HT1080 (cell line): ENCODE data around the gene LMCD1. TPM values are rescaled to one million over a fixed set of nuclear protein-coding genes. Genes with fewer than 3 reads are reported as not detected.

Source experiments
- DNase-seq: peaks from one replicate; pipeline ENCODE4 v3.0.0-alpha.2; 2015; ENCODE audit warnings: low read depth
- total RNA-seq: library from RNA; depleted of rRNA; stranded (reverse); fragments of >200 nt; shearing (Covaris generic); gene quantifications from 2 replicates; pipeline ENCODE4 v1.2.3, GENCODE V29; 2014

Gene LMCD1
- total RNA-seq, 1 experiment from 2014 or later: 6.8 TPM

DNA sequence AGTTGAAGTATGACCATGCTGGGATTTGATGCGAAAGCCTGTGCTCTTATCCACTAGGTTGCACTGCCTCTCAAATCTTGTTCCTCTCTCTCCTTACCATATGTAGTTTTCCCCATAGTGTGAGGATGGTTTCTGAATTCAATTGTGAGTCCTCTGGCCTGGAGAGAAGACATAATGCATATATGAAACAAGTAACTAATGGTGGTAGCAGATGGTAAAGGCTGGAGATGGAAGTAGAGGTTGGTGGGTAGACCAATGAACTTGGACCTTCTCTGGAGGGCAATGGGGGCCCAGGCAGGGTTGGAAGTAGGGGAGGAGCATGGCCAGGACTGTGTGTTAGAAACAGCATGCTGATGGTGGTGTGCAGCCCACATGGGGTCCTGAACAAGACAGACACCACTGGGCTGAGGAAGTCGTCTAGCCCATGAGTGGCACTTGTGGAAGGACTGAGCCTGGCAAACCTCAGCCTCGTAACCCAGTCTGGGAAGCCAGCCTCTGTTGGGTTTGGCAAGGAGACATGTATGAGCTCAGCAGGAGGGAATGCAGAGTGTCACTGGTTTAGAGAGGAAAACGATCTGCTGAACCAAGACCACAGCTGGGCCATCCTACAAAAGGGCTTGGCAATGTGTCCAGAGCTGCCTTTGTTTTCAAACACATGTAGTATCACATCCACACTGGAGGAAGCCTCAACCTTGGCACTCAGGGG lies 18.5 kb upstream of the LMCD1 start:
- peak; percentile 96 for DNase-seq

DNA sequence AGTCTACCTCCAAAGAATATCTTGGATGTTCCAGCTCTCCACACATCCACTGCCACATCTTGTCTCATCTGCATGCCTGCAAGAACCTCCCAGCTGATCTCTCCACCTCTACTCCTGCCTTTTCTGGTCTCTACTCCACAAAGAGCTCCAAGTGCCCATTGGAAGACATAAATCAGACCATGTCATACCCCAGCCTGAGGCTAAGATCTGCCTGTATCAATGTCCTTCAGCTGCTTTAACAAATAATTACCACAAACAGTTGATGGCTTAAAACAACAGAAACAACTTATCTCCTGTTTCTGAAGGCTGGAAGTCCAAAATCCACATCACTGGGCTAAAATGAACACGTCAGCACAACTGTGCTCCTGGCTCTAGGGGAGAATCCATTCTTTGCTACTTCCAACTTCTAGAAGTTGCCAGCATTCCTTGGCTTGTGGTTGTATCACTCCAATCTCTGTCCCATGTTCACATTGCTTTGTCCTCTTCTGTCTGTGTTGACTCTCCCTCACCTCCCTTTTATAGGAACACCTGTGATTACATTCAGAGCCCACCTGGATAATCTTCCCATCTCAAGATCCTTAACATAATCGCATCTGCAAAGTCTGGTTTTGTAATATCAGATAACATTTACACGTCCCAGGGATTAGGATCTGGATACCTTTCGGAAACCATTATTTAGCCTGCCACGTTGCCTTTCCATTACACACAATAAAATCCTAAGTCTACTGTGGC lies 17.0 kb upstream of the LMCD1 start:
- DNase-seq: no peak

GRCh38 chr3:8485141-8485870 lies 16.3 kb upstream of the LMCD1 start:
- no peak for DNase-seq

GRCh38 chr3:8485943-8486342 lies 15.7 kb upstream of the LMCD1 start:
- no peak for DNase-seq

DNA sequence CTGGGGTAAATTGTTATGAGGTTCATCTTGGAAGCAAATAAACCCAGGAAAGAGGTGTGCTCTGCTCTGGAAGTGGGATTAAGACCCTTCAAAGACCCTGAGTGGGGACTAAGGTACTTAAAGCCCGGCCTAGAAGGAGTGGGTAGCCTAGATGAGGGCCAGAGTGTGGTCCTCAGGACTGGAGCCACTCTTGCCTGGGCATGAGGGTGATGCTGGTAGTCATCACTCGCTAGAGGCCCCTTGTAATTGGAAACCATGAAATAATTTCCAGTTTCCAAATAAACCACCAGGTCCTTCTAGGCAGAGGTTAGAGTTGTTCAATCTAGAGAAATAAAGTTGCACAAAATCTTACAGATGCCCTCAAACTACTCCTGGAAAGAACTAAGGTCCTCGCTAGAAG lies 15.2 kb upstream of the LMCD1 start:
- no peak for DNase-seq

DNA sequence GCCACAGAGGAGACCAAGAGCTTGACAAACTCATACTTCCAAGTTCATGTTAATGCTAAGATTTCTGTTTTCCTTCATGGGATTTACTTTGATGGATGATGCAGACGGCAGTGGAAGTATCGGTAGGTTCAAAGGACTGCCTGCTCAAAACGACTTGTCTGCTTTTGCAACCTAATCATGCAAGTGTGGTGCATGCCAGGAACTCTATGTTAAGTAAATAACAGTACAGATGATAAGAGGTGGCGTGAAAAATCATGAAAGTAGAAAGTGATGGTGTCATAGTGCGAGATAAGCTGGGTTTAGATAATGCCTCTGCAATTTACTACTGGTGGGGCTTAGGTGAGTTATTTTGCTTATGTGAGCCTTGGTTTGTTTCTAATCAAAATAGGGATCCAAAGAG lies 14.7 kb upstream of the LMCD1 start:
- DNase-seq: no peak

- DNase-seq: no peak
These were observed 13.2 kb upstream of the LMCD1 start for GRCh38 chr3:8488411-8488810.

DNA sequence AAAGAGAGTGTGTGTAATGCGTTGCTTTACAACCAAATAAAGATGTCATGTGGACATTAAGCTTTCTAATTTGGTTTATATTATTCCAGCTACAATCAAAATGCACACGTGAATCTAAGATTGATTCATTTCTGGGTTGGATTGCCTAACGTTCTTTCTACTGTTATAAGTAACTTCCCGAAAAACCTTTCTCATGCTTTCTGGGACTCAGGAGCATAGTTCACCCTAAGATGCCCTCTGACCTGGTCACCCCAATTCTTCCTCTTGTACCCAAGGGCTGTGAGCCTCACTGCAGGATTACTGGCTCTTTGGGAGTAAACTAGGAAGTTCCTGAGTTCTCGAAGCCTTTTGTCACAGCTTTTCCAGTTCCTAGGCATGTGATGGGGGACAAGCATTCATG lies 12.7 kb upstream of the LMCD1 start:
- no peak for DNase-seq

DNA sequence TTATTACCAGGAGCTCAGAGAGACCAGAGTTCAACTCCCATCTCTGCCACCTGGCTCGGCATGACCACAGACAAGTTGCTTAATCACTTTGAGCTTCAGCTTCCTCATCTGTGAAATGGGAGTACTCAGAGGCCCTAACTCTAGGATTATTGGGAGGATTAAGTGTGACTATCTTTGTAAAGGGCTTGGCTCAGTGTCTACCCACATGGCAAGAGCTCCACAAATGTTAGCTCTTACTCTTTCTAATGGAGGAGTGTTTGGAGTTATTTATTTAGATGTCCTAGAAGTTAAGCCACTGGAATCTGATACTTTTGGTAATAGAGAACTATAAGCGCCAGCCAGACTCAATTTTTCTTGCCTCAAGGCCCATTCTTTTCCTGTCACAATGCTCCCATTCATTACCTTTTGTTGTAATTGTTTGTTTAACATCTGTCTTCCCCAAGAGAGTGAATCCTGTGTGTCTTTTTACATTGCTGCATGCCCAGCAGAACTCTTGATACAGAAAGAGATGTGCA lies 12.3 kb upstream of the LMCD1 start:
- no peak for DNase-seq

- peak; percentile 86 for DNase-seq
These were observed 11.5 kb upstream of the LMCD1 start for GRCh38 chr3:8490079-8490552.

- DNase-seq: no peak
These were observed 10.1 kb upstream of the LMCD1 start for GRCh38 chr3:8491271-8492144.

DNA sequence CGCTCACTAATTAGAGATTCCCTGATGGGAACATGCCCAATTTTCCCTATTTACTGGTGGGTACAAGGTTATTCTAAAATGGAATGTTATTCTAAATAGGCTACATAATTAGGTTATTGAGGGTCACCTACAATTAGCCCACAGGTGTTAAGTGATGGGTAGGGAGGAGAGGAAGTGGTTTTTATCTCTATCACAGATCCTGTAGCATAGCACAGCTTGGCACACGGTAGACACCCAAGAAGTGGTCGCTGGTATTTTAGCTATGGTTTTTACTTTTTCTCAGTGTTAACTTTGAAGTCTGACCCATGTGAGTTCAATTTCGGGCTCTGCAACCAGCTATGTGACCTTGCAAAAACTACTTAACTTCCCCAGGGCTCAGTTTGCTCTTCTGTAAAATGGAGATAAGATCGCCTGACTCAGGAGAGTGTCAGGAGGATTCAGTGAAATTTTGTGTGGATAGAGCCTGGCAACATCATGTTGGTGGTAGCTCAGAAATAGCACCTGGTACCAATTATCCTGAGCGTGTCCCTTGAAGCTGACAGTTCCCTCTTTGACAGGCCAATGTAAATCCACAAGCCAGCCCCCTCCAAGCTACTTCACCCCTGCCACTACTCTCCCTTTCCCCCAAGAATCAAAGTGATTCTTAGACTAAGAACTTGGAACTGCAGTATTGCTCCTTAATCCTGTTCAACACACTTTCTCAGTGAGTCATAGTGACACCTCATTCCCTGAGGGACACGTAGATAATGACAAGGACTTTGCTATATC lies 8.7 kb upstream of the LMCD1 start:
- DNase-seq: peak; percentile 70

DNA sequence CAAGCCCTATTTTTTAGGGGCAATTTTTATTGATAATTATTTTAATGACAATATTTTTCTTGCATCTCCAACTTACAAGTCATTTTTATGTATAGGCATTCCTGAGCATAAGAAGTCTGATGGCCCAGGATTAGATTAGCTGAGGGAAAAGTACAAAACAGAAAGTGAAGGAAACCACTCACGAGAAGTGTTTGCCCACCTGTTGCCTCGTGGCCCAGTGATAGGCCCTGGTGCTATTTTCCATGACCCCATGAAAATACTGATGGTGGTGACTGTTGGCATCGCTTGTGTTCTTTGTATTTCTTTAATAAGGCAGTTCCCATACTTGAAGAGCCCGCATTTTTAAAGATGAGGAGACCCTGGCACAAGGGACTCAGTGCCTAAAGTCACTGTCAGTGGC lies 7.9 kb upstream of the LMCD1 start:
- no peak for DNase-seq

- DNase-seq: no peak
These were observed 7.3 kb upstream of the LMCD1 start for GRCh38 chr3:8494327-8494726.

DNA sequence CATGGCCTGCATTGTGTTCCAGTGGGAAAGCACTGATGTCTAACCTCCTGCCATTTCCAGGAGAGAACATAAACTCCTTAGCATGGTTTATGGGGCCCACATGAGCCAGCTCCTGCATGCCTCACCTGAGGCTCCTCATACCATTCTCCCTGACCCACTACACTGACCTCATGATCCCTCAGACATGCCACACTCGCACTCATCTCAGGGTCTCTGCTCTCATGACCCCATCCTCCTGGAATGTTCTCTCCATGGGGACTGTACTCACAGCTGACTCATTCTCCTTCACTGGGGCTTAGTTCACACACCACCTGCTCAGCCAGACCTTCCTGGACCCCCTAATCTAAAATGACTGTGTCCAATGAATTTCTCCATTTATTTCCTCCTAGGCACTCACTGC lies 4.0 kb upstream of the LMCD1 start:
- peak; percentile 78 for DNase-seq

DNA sequence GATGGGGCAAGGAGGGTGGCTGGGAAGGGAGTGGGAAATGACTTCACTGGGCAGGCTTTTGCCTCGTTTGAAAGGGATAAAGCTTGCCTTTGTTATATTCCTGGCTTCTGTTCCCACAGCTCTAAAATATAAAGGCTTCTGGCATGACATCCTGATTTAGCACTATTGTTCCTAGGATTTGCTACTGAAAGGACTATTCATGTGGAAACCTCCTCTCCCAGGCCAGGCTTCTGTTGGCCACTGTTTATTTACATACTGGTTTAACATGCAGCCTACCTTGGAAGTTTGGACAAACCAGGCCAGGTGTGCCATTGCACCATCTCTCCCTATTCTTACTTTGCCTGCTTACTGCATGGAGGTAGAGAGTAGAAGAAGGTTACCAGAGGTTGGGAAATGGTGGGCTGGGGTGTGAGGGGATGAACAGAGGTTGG lies 2.4 kb upstream of the LMCD1 start:
- DNase-seq: peak; percentile 68

- DNase-seq: no peak
These were observed 1.2 kb upstream of the LMCD1 start for GRCh38 chr3:8500319-8500988.

- DNase-seq: no peak
These were observed 643 bp upstream of the LMCD1 start for GRCh38 chr3:8500989-8501370.

DNA sequence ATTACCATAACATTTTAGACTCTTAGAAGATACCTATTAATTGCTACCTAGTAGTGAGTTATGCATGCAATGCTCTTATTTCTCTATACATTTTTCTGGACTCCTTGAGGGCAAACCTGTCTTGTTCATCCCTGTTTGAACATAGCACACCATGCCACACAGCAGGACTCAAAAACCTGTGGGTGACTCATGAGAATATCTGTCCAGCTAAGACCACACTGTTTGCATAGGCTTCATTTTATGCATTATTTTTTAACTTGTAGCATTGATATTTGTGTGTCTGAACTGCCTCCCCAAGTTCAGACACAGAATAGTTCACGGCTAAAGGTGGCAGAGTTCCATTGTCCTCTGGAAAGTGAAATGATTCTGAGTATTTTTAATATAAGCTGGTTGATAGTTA lies 1.8 kb downstream of the LMCD1 start:
- DNase-seq: peak; percentile 69
